ENCODE results near the gene SLIT3.

Gene SLIT3

DNA sequence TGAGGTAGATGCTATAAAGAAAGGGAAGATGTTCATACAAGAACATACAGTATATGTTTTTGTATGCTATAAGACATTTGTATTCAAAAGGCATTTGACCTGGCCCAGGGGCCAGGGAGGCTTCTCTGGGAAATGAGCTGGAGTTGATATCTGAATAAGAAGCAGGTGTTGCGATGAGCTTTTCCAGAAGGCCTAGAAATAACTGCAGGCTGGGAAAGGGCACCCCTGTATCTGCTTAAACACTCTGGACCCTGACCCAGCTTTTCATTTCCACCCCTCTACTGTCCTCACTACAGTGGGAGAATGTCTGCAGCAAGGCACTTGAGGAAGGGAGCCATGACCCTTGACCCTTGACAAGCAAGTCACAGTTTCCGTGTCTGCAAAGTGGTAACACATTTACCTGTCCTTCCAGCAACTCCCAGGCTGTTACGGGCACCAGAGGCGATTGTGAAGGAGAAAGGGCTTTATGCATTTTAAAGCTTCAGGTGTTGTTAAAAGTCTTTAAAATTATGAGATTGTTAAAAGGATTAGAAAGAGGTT is 633.6 kb downstream of the SLIT3 start:
- Histone ChIP-seq H3K9ac (ENCODE audit: low read depth, low read length, poor library complexity, severe bottlenecking) (no peak overlapping the region), H3K4me2 (ENCODE audit: low read depth, low read length, poor library complexity, severe bottlenecking) (no peak overlapping the region), H2AFZ (ENCODE audit: low read length) (no peak overlapping the region), H3K4me1 (ENCODE audit: insufficient read depth, low read length, poor library complexity, severe bottlenecking) (no peaks in the 10 kb centered on the region), H3K4me3 (ENCODE audit: low read length, poor library complexity, severe bottlenecking) (no peak overlapping the region), H3F3A (ENCODE audit: low read depth) (no peaks in the 10 kb centered on the region), H3K79me2 (ENCODE audit: insufficient read depth, low read length) (no peaks in the 10 kb centered on the region), H3K36me3 (ENCODE audit: insufficient read depth, low read length) (no peaks in the 10 kb centered on the region), H3K27me3 (ENCODE audit: insufficient read depth, low read length, poor library complexity, severe bottlenecking) (no peaks in the 10 kb centered on the region), H4K20me1 (ENCODE audit: insufficient read depth, low read length, poor library complexity, severe bottlenecking) (no peaks in the 10 kb centered on the region), H3K9me3 (ENCODE audit: insufficient read depth, low read depth, low read length) (no peaks in the 10 kb centered on the region), H3K9me2 (replicated peaks; ENCODE audit: low read depth, low read length) (no peaks in the 10 kb centered on the region)
- no peak for TF ChIP-seq EZH2phosphoT487 (IDR thresholded peaks at IDR 0.05; ENCODE audit: borderline replicate concordance)
- TF ChIP-seq, protein P1, sequence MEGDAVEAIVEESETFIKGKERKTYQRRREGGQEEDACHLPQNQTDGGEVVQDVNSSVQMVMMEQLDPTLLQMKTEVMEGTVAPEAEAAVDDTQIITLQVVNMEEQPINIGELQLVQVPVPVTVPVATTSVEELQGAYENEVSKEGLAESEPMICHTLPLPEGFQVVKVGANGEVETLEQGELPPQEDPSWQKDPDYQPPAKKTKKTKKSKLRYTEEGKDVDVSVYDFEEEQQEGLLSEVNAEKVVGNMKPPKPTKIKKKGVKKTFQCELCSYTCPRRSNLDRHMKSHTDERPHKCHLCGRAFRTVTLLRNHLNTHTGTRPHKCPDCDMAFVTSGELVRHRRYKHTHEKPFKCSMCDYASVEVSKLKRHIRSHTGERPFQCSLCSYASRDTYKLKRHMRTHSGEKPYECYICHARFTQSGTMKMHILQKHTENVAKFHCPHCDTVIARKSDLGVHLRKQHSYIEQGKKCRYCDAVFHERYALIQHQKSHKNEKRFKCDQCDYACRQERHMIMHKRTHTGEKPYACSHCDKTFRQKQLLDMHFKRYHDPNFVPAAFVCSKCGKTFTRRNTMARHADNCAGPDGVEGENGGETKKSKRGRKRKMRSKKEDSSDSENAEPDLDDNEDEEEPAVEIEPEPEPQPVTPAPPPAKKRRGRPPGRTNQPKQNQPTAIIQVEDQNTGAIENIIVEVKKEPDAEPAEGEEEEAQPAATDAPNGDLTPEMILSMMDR (conservative IDR thresholded peaks at IDR 0.05; ENCODE audit: low read length), result no peak

DNA sequence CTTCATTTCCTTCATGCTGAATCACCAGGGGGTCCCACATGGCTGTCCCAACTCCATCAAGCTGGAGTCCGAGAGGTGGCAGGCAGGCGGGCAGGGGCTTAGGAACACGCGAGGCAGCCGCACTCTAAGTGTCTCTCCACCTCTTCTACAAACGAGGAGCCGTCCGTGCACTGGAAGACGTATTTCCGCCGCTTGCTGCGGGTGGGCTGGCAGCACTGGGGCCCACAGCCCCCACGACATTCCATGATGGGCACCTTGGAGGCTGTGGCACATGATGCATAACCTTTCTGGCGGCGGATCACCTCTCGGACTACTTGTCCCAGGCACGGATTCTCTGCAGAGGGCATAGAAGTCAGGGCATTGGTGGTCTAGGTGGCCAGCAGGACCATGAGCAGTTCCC is 634.6 kb downstream of the SLIT3 start:
- H4K20me1 ChIP-seq (ENCODE audit: insufficient read depth, low read length, poor library complexity, severe bottlenecking), result no peaks in the 10 kb centered on the region
- no peaks in the 10 kb centered on the region for H3F3A ChIP-seq (ENCODE audit: low read depth)
- H2AFZ ChIP-seq (ENCODE audit: low read length), result no peak overlapping the region
- no peak overlapping the region for H3K4me3 ChIP-seq (ENCODE audit: low read length, poor library complexity, severe bottlenecking)
- H3K9ac ChIP-seq (ENCODE audit: low read depth, low read length, poor library complexity, severe bottlenecking), result no peak overlapping the region
- no peaks in the 10 kb centered on the region for H3K9me2 ChIP-seq (replicated peaks; ENCODE audit: low read depth, low read length)
- H3K4me2 ChIP-seq (ENCODE audit: low read depth, low read length, poor library complexity, severe bottlenecking), result no peak overlapping the region
- no peaks in the 10 kb centered on the region for H3K9me3 ChIP-seq (ENCODE audit: insufficient read depth, low read depth, low read length)
- TF ChIP-seq EZH2phosphoT487 (IDR thresholded peaks at IDR 0.05; ENCODE audit: borderline replicate concordance), result no peak
- TF ChIP-seq, protein P1 (conservative IDR thresholded peaks at IDR 0.05; ENCODE audit: low read length), result no peak
- H3K4me1 ChIP-seq (ENCODE audit: insufficient read depth, low read length, poor library complexity, severe bottlenecking), result no peaks in the 10 kb centered on the region
- H3K36me3 ChIP-seq (ENCODE audit: insufficient read depth, low read length), result no peaks in the 10 kb centered on the region
- no peaks in the 10 kb centered on the region for H3K27me3 ChIP-seq (ENCODE audit: insufficient read depth, low read length, poor library complexity, severe bottlenecking)
- no peaks in the 10 kb centered on the region for H3K79me2 ChIP-seq (ENCODE audit: insufficient read depth, low read length)

GRCh38 chr5:168663276-168664004 is 637.5 kb downstream of the SLIT3 start:
- Histone ChIP-seq H3K4me1 (ENCODE audit: insufficient read depth, low read length, poor library complexity, severe bottlenecking) (no peaks in the 10 kb centered on the region), H3K36me3 (ENCODE audit: insufficient read depth, low read length) (no peaks in the 10 kb centered on the region), H3F3A (ENCODE audit: low read depth) (no peaks in the 10 kb centered on the region), H3K9me3 (ENCODE audit: insufficient read depth, low read depth, low read length) (no peaks in the 10 kb centered on the region), H3K9me2 (replicated peaks; ENCODE audit: low read depth, low read length) (no peaks in the 10 kb centered on the region), H3K4me3 (ENCODE audit: low read length, poor library complexity, severe bottlenecking) (no peak overlapping the region), H3K4me2 (ENCODE audit: low read depth, low read length, poor library complexity, severe bottlenecking) (no peak overlapping the region), H3K9ac (ENCODE audit: low read depth, low read length, poor library complexity, severe bottlenecking) (no peak overlapping the region), H3K79me2 (ENCODE audit: insufficient read depth, low read length) (no peaks in the 10 kb centered on the region), H3K27me3 (ENCODE audit: insufficient read depth, low read length, poor library complexity, severe bottlenecking) (no peaks in the 10 kb centered on the region), H4K20me1 (ENCODE audit: insufficient read depth, low read length, poor library complexity, severe bottlenecking) (no peaks in the 10 kb centered on the region), H2AFZ (ENCODE audit: low read length) (no peak overlapping the region)
- TF ChIP-seq, protein P1 (conservative IDR thresholded peaks at IDR 0.05; ENCODE audit: low read length), result no peak
- TF ChIP-seq EZH2phosphoT487 (IDR thresholded peaks at IDR 0.05; ENCODE audit: borderline replicate concordance), result no peak

Data from Loucy (cell line).